ENCODE data around the gene CCDC197.

DNA sequence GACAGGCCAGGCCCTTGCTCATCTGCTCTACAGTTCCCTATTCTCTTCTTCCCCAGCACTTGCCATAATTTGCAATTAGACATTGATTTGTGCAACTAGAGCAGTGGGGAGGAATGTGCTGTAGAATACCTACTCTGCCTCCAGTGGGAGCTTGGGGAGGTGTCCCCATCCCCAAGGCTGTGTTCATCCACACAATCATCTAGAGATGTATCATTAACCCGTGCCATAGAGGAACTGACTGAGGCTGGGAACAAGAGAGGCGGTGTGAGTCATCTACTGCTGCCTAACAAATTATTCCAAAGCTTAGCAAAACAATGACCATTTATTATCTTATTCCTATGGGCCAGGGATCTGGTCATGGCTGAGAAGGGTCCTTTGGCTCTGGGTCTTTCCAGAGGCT is 23.9 kb downstream of the CCDC197 start:
- no peak for TF ChIP-seq CTCF (IDR thresholded peaks at IDR 0.05; ENCODE audit: insufficient read depth, low read length, poor library complexity, severe bottlenecking)
- TF ChIP-seq EZH2phosphoT487 (conservative IDR thresholded peaks at IDR 0.05; ENCODE audit: low read length) = no peak

Data from SU-DHL-6 (cell line).